Ishikawa (cell line): Measurements from ENCODE around the gene PRLH.

Experiments used
- CEBPB ChIP-seq: IDR thresholded peaks from 2 replicates; pipeline ENCODE4 v1.6.1; 2012
- CREB1 ChIP-seq: IDR thresholded peaks from 2 replicates; pipeline ENCODE4 v1.6.1; 2012; ENCODE audit warnings: low read depth
- EGR1 ChIP-seq: IDR thresholded peaks from 2 replicates; pipeline ENCODE4 v1.6.1; 2012
- EP300 ChIP-seq: IDR thresholded peaks from 2 replicates; pipeline ENCODE4 v1.6.1; 2012; ENCODE audit warnings: borderline replicate concordance
- FOXM1 ChIP-seq: IDR thresholded peaks from 2 replicates; pipeline ENCODE4 v1.6.1; 2012; ENCODE audit warnings: low read depth, borderline replicate concordance
- NFIC ChIP-seq: IDR thresholded peaks from 2 replicates; pipeline ENCODE4 v1.6.1; 2012
- RAD21 ChIP-seq: IDR thresholded peaks from 2 replicates; pipeline ENCODE4 v1.6.1; 2012; ENCODE audit warnings: low read depth
- TAF1 ChIP-seq: IDR thresholded peaks from 2 replicates; pipeline ENCODE4 v1.6.1; 2012; ENCODE audit warnings: low read depth, mild to moderate bottlenecking
- TCF12 ChIP-seq: IDR thresholded peaks from 2 replicates; pipeline ENCODE4 v1.6.1; 2012; ENCODE audit warnings: low read depth
- TEAD4 ChIP-seq: IDR thresholded peaks from 2 replicates; pipeline ENCODE4 v1.6.1; 2012
- YY1 ChIP-seq: IDR thresholded peaks from 2 replicates; pipeline ENCODE4 v1.6.1; 2012; ENCODE audit warnings: low read depth
- ZBTB7A ChIP-seq: IDR thresholded peaks from 2 replicates; pipeline ENCODE4 v1.6.1; 2012; ENCODE audit warnings: low read depth
- TF ChIP-seq, protein P1 (sequence below): IDR thresholded peaks from 2 replicates; pipeline ENCODE4 v1.6.1; 2012
- TF ChIP-seq, protein P2 (sequence below): IDR thresholded peaks from 2 replicates; pipeline ENCODE4 v1.6.1; 2012
- TF ChIP-seq, protein P3 (sequence below): IDR thresholded peaks from 2 replicates; pipeline ENCODE4 v1.6.1; 2012; ENCODE audit warnings: low read depth, mild to moderate bottlenecking

Gene PRLH

DNA sequence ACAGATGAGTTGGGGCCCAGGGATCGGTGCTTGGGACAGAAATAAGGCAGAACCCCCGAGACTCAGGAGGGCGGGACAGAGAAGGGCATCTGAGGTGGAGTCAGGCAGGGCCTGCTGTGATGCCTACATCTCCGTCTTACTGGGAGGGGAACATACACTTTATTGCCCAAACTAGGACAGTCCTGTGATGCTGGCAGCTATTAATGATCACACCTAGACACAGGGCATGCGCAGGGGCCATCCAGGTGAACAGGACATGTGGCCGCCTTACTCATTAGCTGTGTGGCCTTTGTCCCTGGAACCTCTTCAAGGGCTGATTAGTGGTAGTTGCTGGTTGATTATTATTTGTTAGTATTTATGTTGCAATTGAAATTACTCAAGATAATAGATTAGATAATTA, 46.1 kb upstream of the PRLH start:
- TF ChIP-seq ZBTB7A (no peak), RAD21 (no peak), FOXM1 (no peak), CREB1 (no peak), CEBPB (no peak), YY1 (no peak), EGR1 (no peak), NFIC (no peak), EP300 (no peak), TEAD4 (no peak), TCF12 (no peak), TAF1 (no peak)
- TF ChIP-seq, protein P1, sequence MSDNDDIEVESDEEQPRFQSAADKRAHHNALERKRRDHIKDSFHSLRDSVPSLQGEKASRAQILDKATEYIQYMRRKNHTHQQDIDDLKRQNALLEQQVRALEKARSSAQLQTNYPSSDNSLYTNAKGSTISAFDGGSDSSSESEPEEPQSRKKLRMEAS: no peak
- TF ChIP-seq, protein P2, sequence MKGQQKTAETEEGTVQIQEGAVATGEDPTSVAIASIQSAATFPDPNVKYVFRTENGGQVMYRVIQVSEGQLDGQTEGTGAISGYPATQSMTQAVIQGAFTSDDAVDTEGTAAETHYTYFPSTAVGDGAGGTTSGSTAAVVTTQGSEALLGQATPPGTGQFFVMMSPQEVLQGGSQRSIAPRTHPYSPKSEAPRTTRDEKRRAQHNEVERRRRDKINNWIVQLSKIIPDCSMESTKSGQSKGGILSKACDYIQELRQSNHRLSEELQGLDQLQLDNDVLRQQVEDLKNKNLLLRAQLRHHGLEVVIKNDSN: no peak
- TF ChIP-seq, protein P3, sequence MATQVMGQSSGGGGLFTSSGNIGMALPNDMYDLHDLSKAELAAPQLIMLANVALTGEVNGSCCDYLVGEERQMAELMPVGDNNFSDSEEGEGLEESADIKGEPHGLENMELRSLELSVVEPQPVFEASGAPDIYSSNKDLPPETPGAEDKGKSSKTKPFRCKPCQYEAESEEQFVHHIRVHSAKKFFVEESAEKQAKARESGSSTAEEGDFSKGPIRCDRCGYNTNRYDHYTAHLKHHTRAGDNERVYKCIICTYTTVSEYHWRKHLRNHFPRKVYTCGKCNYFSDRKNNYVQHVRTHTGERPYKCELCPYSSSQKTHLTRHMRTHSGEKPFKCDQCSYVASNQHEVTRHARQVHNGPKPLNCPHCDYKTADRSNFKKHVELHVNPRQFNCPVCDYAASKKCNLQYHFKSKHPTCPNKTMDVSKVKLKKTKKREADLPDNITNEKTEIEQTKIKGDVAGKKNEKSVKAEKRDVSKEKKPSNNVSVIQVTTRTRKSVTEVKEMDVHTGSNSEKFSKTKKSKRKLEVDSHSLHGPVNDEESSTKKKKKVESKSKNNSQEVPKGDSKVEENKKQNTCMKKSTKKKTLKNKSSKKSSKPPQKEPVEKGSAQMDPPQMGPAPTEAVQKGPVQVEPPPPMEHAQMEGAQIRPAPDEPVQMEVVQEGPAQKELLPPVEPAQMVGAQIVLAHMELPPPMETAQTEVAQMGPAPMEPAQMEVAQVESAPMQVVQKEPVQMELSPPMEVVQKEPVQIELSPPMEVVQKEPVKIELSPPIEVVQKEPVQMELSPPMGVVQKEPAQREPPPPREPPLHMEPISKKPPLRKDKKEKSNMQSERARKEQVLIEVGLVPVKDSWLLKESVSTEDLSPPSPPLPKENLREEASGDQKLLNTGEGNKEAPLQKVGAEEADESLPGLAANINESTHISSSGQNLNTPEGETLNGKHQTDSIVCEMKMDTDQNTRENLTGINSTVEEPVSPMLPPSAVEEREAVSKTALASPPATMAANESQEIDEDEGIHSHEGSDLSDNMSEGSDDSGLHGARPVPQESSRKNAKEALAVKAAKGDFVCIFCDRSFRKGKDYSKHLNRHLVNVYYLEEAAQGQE: no peak

DNA sequence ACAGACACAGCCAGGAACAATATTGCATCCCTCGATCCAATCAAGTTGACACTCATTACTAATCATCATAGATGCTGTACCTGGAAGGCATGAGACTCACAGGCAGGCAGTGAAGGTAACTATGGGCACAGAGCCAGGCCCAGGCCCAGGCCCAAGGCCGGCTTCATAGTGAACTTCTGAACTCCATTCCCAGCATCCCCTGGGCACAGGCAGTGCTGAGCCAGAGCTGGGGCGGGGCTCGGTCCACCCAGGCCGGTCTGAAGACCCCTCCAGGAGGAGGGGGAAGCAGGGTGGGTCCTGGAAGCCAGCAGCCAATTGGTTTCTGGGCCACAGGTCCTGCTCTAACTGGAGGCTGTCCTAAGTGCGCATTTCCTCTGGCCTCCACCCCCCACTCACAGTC, 41.7 kb upstream of the PRLH start:
- no peak for TF ChIP-seq TAF1
- TF ChIP-seq, protein P3: no peak
- TF ChIP-seq RAD21: no peak
- TF ChIP-seq YY1: no peak
- TF ChIP-seq EGR1: no peak
- TF ChIP-seq FOXM1: no peak
- TF ChIP-seq, protein P2: no peak
- no peak for TF ChIP-seq ZBTB7A
- TF ChIP-seq CEBPB: no peak
- no peak for TF ChIP-seq CREB1
- TF ChIP-seq TEAD4: no peak

DNA sequence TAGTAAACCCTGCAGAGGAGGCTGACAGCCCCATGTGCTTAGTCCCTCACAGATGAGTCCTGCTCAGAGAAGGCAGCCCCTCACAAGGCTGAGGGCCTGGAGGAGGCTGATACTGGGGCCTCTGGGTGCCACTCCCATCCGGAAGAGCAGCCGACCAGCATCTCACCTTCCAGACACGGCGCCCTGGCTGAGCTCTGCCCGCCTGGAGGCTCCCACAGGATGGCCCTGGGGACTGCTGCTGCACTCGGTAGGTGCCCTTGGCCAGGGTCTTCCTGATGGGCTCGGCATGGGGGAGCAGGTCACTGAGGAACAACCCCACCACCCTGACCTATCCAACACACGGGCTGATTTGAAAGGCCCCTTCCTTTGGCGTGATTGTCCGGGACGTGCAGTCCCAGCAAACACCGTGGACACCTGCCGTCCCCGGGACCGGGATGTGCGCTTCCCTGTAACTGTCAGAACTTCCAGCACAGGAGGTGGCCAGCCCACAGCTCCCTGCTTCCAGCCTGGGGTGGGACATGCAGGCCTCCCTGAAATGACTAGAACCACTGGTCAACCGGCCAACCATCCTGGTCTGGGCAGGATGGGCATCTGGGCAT, 40.7 kb upstream of the PRLH start:
- TF ChIP-seq TCF12 (no peak), RAD21 (no peak), EGR1 (no peak), YY1 (no peak), NFIC (no peak), EP300 (no peak), TEAD4 (no peak), CREB1 (no peak), FOXM1 (no peak), TAF1 (no peak), CEBPB (no peak), ZBTB7A (no peak)
- TF ChIP-seq, protein P3: no peak
- TF ChIP-seq, protein P1: no peak
- TF ChIP-seq, protein P2: no peak

DNA sequence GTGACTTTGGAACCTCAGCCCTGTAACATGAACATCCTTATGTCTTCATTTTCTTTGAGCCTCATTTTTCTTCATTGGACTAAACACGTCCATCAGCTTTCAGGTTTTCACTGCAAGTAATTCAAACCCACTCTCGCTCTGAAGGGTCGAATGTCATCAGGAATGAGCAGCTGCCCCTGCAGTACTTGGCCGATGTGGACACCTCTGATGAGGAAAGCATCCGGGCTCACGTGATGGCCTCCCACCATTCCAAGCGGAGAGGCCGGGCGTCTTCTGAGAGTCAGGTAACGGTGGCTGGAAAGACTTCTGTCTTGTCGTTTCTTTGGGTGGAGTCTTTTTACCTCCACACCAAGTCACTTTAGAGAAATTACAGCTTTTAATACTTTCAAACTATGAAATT, 39.1 kb upstream of the PRLH start:
- TF ChIP-seq, protein P3: no peak
- no peak for TF ChIP-seq TEAD4
- TF ChIP-seq EP300: no peak
- TF ChIP-seq CEBPB: no peak
- TF ChIP-seq FOXM1: no peak
- TF ChIP-seq NFIC: no peak
